Fibroblast of villous mesenchyme (primary cell): ENCODE data around the gene TRIM59. TPM values are rescaled to one million over a fixed set of nuclear protein-coding genes. Genes with fewer than 3 reads are reported as not detected.
"Not testable (repeated sequence)": the region's sequence is repeated elsewhere in the genome, so short reads cannot be mapped to it uniquely, and the experiment has no call there.

Source experiments
- DNase-seq: peaks from one replicate; pipeline ENCODE4 v3.0.0-alpha.2; 2010; ENCODE audit warnings: low read depth
- H3K4me3 ChIP-seq: 2 replicates; pipeline ENCODE4 v1.5.1; 2011; ENCODE audit warnings: low read depth, mild to moderate bottlenecking, low read length
- CTCF ChIP-seq: IDR thresholded peaks from 2 replicates; pipeline ENCODE4 v1.5.1; 2012; ENCODE audit warnings: low read depth, mild to moderate bottlenecking, low read length; ENCODE audit not compliant: insufficient read depth
- total RNA-seq: library from RNA; depleted of rRNA; stranded (reverse); fragments of >200 nt; gene quantifications from 2 replicates; pipeline ENCODE4 v1.2.3, GENCODE V29; 2012

TRIM59 gene
- total RNA-seq, 1 donor, result 47.5 TPM

GRCh38 chr3:160460033-160460432, 10.4 kb upstream of the TRIM59 start:
- TF ChIP-seq CTCF, result no peak
- H3K4me3 ChIP-seq, result no peak overlapping the region
- no peak for DNase-seq

GRCh38 chr3:160459450-160459970, 9.9 kb upstream of the TRIM59 start:
- DNase-seq, result no peak
- H3K4me3 ChIP-seq, result no peak overlapping the region
- TF ChIP-seq CTCF, result no peak

- no peak for TF ChIP-seq CTCF
- no peak overlapping the region for H3K4me3 ChIP-seq
- DNase-seq, result no peak
Observed at GRCh38 chr3:160458151-160458550, 8.6 kb upstream of the TRIM59 start.

GRCh38 chr3:160455846-160456245, 6.3 kb upstream of the TRIM59 start:
- TF ChIP-seq CTCF, result no peak
- no peak overlapping the region for H3K4me3 ChIP-seq
- no peak for DNase-seq

GRCh38 chr3:160454995-160455394, 5.4 kb upstream of the TRIM59 start:
- no peak for DNase-seq
- no peak overlapping the region for H3K4me3 ChIP-seq
- TF ChIP-seq CTCF, result no peak

GRCh38 chr3:160452251-160452650, 2.7 kb upstream of the TRIM59 start:
- not testable (repeated sequence) for H3K4me3 ChIP-seq, DNase-seq

GRCh38 chr3:160451602-160452001, 2.0 kb upstream of the TRIM59 start:
- no peak overlapping the region for H3K4me3 ChIP-seq
- no peak for TF ChIP-seq CTCF
- DNase-seq, result peak; percentile 30

- DNase-seq, result peak; percentile 80
- no peak for TF ChIP-seq CTCF
- peak overlapping the region; percentile 80 for H3K4me3 ChIP-seq
Observed at GRCh38 chr3:160450846-160451245, 1.3 kb upstream of the TRIM59 start.
